Cardiac fibroblast (primary cell): Measurements from ENCODE around the gene FAR2.
"Not testable (repeated sequence)": the region's sequence is repeated elsewhere in the genome, so short reads cannot be mapped to it uniquely, and the experiment has no call there.

ENCODE experiments used
- DNase-seq, 2 donors: peaks; one replicate each; pipeline versions ENCODE4 v3.0.0 to v3.0.0-alpha.2; 2010; ENCODE audit warnings: low read depth in 2 of 2
- H3K4me3 ChIP-seq, 2 donors: replicated peaks in 1 of 2; 1 replicate in 1 of 2; 2 replicates in 1 of 2; pipeline ENCODE4 v1.5.1; 2011; ENCODE audit warnings: low read depth in 2 of 2, low read length in 2 of 2, mild to moderate bottlenecking in 2 of 2, moderate library complexity in 1 of 2
- CTCF ChIP-seq: IDR thresholded peaks from one replicate; pipeline ENCODE4 v1.5.1; 2011; ENCODE audit warnings: low read depth, mild to moderate bottlenecking, low read length, inconsistent platforms

FAR2 gene

GRCh38 chr12:29282031-29282816 is 133.1 kb downstream of the FAR2 start:
- TF ChIP-seq CTCF: no peak
- no peak overlapping the region for H3K4me3 ChIP-seq
- peak in 1 of 2 donors; percentile 6 for DNase-seq

GRCh38 chr12:29283969-29284700 is 135.1 kb downstream of the FAR2 start:
- peak; percentile 11 to 65 for DNase-seq
- no peak overlapping the region for H3K4me3 ChIP-seq
- no peak for TF ChIP-seq CTCF

- no peak overlapping the region for H3K4me3 ChIP-seq
- peak; percentile 35 to 64 for DNase-seq
- no peak for TF ChIP-seq CTCF
Measured at GRCh38 chr12:29286081-29286790, 137.2 kb downstream of the FAR2 start.

- no peak for DNase-seq
- no peak for TF ChIP-seq CTCF
- no peak overlapping the region for H3K4me3 ChIP-seq
Measured at GRCh38 chr12:29287622-29288021, 138.5 kb downstream of the FAR2 start.

- DNase-seq: no peak
- TF ChIP-seq CTCF: no peak
- H3K4me3 ChIP-seq: no peak overlapping the region
Measured at GRCh38 chr12:29288031-29288430, 139.0 kb downstream of the FAR2 start.

GRCh38 chr12:29290475-29290874 is 141.4 kb downstream of the FAR2 start:
- H3K4me3 ChIP-seq, DNase-seq: not testable (repeated sequence)

GRCh38 chr12:29291226-29291625 is 142.1 kb downstream of the FAR2 start:
- H3K4me3 ChIP-seq: no peak overlapping the region
- TF ChIP-seq CTCF: no peak
- DNase-seq: no peak
